Measurements from ENCODE around the gene CSMD2.

- no peak for TF ChIP-seq CTCF (IDR thresholded peaks at IDR 0.05; ENCODE audit: insufficient read depth, low read length, poor library complexity, severe bottlenecking)
- no peak for TF ChIP-seq EZH2phosphoT487 (conservative IDR thresholded peaks at IDR 0.05; ENCODE audit: low read length)
These were observed 51.7 kb downstream of the CSMD2 start for GRCh38 chr1:34113362-34113761.
